DMS 273 (cell line): Measurements from ENCODE around the gene PNPLA4.

Source experiments
- DNase-seq: peaks from one replicate; lab custom pipeline; 2025; ENCODE audit not compliant: unreplicated experiment; lab: John Stamatoyannopoulos, UW

Gene PNPLA4

GRCh38 chrX:7927259-7928167 is at the start of gene PNPLA4:
Gene PNPLA4, minus strand, starts transcription at chrX:7927413. Its CDS starts 1,294 bp downstream, at chrX:7926119.
- DNase-seq = peak; percentile 92

- DNase-seq = no peak
These were observed 45.4 kb upstream of the PNPLA4 start for GRCh38 chrX:7972586-7972985.

GRCh38 chrX:7970428-7970827 is 43.2 kb upstream of the PNPLA4 start:
- no peak for DNase-seq

- no peak for DNase-seq
These were observed 38.2 kb upstream of the PNPLA4 start for GRCh38 chrX:7965436-7965835.

- DNase-seq = no peak
These were observed 33.0 kb upstream of the PNPLA4 start for GRCh38 chrX:7960246-7960645.

GRCh38 chrX:7953446-7953845 is 26.2 kb upstream of the PNPLA4 start:
- peak; percentile 78 for DNase-seq

- no peak for DNase-seq
These were observed 23.7 kb upstream of the PNPLA4 start for GRCh38 chrX:7950865-7951264.

GRCh38 chrX:7948483-7948882 is 21.3 kb upstream of the PNPLA4 start:
- DNase-seq = no peak

GRCh38 chrX:7946960-7947359 is 19.7 kb upstream of the PNPLA4 start:
- DNase-seq = no peak

GRCh38 chrX:7943600-7944245 is 16.5 kb upstream of the PNPLA4 start:
- DNase-seq = peak; percentile 36

- DNase-seq = peak; percentile 53
These were observed 14.3 kb upstream of the PNPLA4 start for GRCh38 chrX:7941390-7942042.

- no peak for DNase-seq
These were observed 6.8 kb upstream of the PNPLA4 start for GRCh38 chrX:7934026-7934425.

- DNase-seq = no peak
These were observed 327 bp downstream of the PNPLA4 start for GRCh38 chrX:7926914-7927258.

- DNase-seq = no peak
These were observed 712 bp downstream of the PNPLA4 start for GRCh38 chrX:7926501-7926900.

- peak; percentile 90 for DNase-seq
These were observed 1.2 kb downstream of the PNPLA4 start for GRCh38 chrX:7925867-7926472.

GRCh38 chrX:7921750-7922149 is 5.5 kb downstream of the PNPLA4 start:
- DNase-seq = no peak

- DNase-seq = no peak
These were observed 18.4 kb downstream of the PNPLA4 start for GRCh38 chrX:7908821-7909220.

GRCh38 chrX:7904562-7904961 is 22.7 kb downstream of the PNPLA4 start:
- DNase-seq = no peak

- no peak for DNase-seq
These were observed 35.3 kb downstream of the PNPLA4 start for GRCh38 chrX:7891928-7892327.

GRCh38 chrX:7889680-7890079 is 37.5 kb downstream of the PNPLA4 start:
- DNase-seq = no peak

GRCh38 chrX:7889135-7889534 is 38.1 kb downstream of the PNPLA4 start:
- DNase-seq = peak; percentile 73
